Tibial nerve (tissue), 4 donors: ENCODE measurements around the gene NCAPG2. TPM values are rescaled to one million over a fixed set of nuclear protein-coding genes. Genes with fewer than 3 reads are reported as not detected.
"Not testable (repeated sequence)": the region's sequence is repeated elsewhere in the genome, so short reads cannot be mapped to it uniquely, and the experiment has no call there.

Source experiments
- DNase-seq, 2 donors: peaks; one replicate each; pipeline ENCODE4 v3.0.0-alpha.2; 2019; ENCODE audit warnings: low spot score in 2 of 2
- H3K27ac ChIP-seq, 4 donors: fragments of 200-600 bp; sonication (generic) in 3 of 4; one replicate each; pipeline ENCODE4 v1.5.1; 2017 to 2019; ENCODE audit warnings: mild to moderate bottlenecking in 1 of 4
- H3K27me3 ChIP-seq, 2 donors: fragments of 200-600 bp; sonication (generic) in 1 of 2; one replicate each; pipeline versions ENCODE4 v1.5.1 to v1.6.0; 2017 to 2019
- H3K36me3 ChIP-seq, 3 donors: fragments of 200-600 bp; sonication (generic); one replicate each; pipeline ENCODE4 v1.5.1; 2018 to 2019
- H3K4me1 ChIP-seq, 4 donors: fragments of 200-600 bp; sonication (generic) in 3 of 4; one replicate each; pipeline ENCODE4 v1.5.1; 2017 to 2019
- H3K4me3 ChIP-seq, 4 donors: fragments of 200-600 bp; sonication (generic) in 3 of 4; one replicate each; pipeline ENCODE4 v1.5.1; 2017 to 2019; ENCODE audit warnings: mild to moderate bottlenecking in 1 of 4, moderate library complexity in 1 of 4
- H3K9me3 ChIP-seq, 4 donors: fragments of 200-600 bp; sonication (generic) in 3 of 4; one replicate each; pipeline ENCODE4 v1.5.1; 2017 to 2019
- CTCF ChIP-seq, 5 experiments: fragments of 200-600 bp in 3 of 5; fragments of 450-650 bp in 2 of 5; sonication (generic) in 3 of 5; IDR thresholded peaks; one replicate each; pipeline ENCODE4 v1.5.1; 2016 to 2019; ENCODE audit warnings: antibody characterized with exemption in 5 of 5, mild to moderate bottlenecking in 3 of 5, moderate library complexity in 2 of 5
- EP300 ChIP-seq, 2 donors: sonication (generic); formaldehyde crosslinking; IDR thresholded peaks; one replicate each; pipeline ENCODE4 v1.6.1; 2017; ENCODE audit warnings: antibody characterized with exemption in 2 of 2, mild to moderate bottlenecking in 1 of 2
- POLR2A ChIP-seq, 2 donors: fragments of 450-650 bp; IDR thresholded peaks; one replicate each; pipeline ENCODE4 v1.6.1; 2017; ENCODE audit warnings: antibody characterized with exemption in 2 of 2, mild to moderate bottlenecking in 2 of 2, moderate library complexity in 2 of 2
- WGBS, 2 donors: methylation state at CpG; one replicate each; pipeline ENCODE4 v1.1.5; 2018; 5-methylcytosine and 5-hydroxymethylcytosine counted together
- total RNA-seq, 4 donors: library from RNA; depleted of rRNA; stranded (reverse); fragments of >200 nt; gene quantifications; one replicate each; pipeline ENCODE4 v1.1.0, GENCODE V29; 2016

NCAPG2 gene
- total RNA-seq, 4 donors from 2014 or later, result 6.5 to 17.9 (median 11.0) TPM

- Histone ChIP-seq H3K36me3 (peaks cover 0 to 6% (median 0%) of the 10 kb centered on the region in 3 donors), H3K27me3 (no peaks in the 10 kb centered on the region), H3K4me3 (no peak overlapping the region), H3K27ac (no peak overlapping the region), H3K9me3 (peaks cover 0 to 3% (median 0%) of the 10 kb centered on the region in 4 donors), H3K4me1 (peaks cover 0 to 28% (median 9%) of the 10 kb centered on the region in 4 donors)
- TF ChIP-seq POLR2A (IDR thresholded peaks at IDR 0.05), result no peak
- no peak for TF ChIP-seq EP300 (IDR thresholded peaks at IDR 0.05)
- no peak for TF ChIP-seq CTCF (IDR thresholded peaks at IDR 0.05)
- no peak for DNase-seq
- 42 to 52% methylated on average over 4 of the region's 4 CpGs for WGBS, 2 donors
Observed at GRCh38 chr7:158702196-158702595, 2.4 kb downstream of the NCAPG2 start.

GRCh38 chr7:158700008-158700407 is 4.6 kb downstream of the NCAPG2 start:
- Histone ChIP-seq H3K4me3 (no peak overlapping the region), H3K27ac (no peak overlapping the region), H3K9me3 (no peaks in the 10 kb centered on the region), H3K27me3 (no peaks in the 10 kb centered on the region), H3K36me3 (peaks cover 0 to 10% (median 0%) of the 10 kb centered on the region in 3 donors), H3K4me1 (peaks cover 0 to 23% (median 14%) of the 10 kb centered on the region in 4 donors)
- no peak for DNase-seq
- TF ChIP-seq CTCF (IDR thresholded peaks at IDR 0.05), result no peak
- WGBS, 2 donors, result 95 to 96% methylated on average over 5 of the region's 5 CpGs

- no peak for DNase-seq
- Histone ChIP-seq H3K9me3 (no peaks in the 10 kb centered on the region), H3K27me3 (no peaks in the 10 kb centered on the region), H3K27ac (no peak overlapping the region), H3K36me3 (peaks cover 0 to 10% (median 0%) of the 10 kb centered on the region in 3 donors), H3K4me1 (peaks cover 0 to 22% (median 14%) of the 10 kb centered on the region in 4 donors), H3K4me3 (no peak overlapping the region)
- TF ChIP-seq POLR2A (IDR thresholded peaks at IDR 0.05) (no peak), EP300 (IDR thresholded peaks at IDR 0.05) (no peak), CTCF (IDR thresholded peaks at IDR 0.05) (no peak)
- 0 to 51% methylated on average over 1 of the region's 1 CpG for WGBS, 2 donors
Observed at GRCh38 chr7:158699341-158699740, 5.3 kb downstream of the NCAPG2 start.

GRCh38 chr7:158698657-158699195 is 5.9 kb downstream of the NCAPG2 start:
- Histone ChIP-seq H3K4me1 (peaks cover 0 to 16% (median 8%) of the 10 kb centered on the region in 4 donors), H3K27me3 (no peaks in the 10 kb centered on the region), H3K27ac (no peak overlapping the region), H3K36me3 (peaks cover 0 to 10% (median 0%) of the 10 kb centered on the region in 3 donors), H3K4me3 (no peak overlapping the region), H3K9me3 (no peaks in the 10 kb centered on the region)
- DNase-seq, result no peak
- 86 to 89% methylated on average over 3 of the region's 3 CpGs for WGBS, 2 donors
- no peak for TF ChIP-seq POLR2A (IDR thresholded peaks at IDR 0.05)
- TF ChIP-seq CTCF (IDR thresholded peaks at IDR 0.05), result no peak
- no peak for TF ChIP-seq EP300 (IDR thresholded peaks at IDR 0.05)

- not testable (repeated sequence) for H3K4me1 ChIP-seq, H3K9me3 ChIP-seq, H3K27me3 ChIP-seq, H3K27ac ChIP-seq, DNase-seq, H3K4me3 ChIP-seq
- WGBS, 2 donors, result 95 to 100% methylated on average over 2 of the region's 2 CpGs
- H3K36me3 ChIP-seq, result peaks cover 0 to 10% (median 0%) of the 10 kb centered on the region in 3 donors
Observed at GRCh38 chr7:158697597-158697996, 7.0 kb downstream of the NCAPG2 start.
